Osteocyte (in vitro differentiated cells): ENCODE measurements around the gene GEN1. TPM values are rescaled to one million over a fixed set of nuclear protein-coding genes. Genes with fewer than 3 reads are reported as not detected.

Experiments
- DNase-seq: peaks from one replicate; pipeline ENCODE4 v3.0.0; 2021; ENCODE audit warnings: mixed read lengths; ENCODE audit not compliant: unreplicated experiment; ENCODE audit errors: extremely low spot score
- H3K27ac Mint-ChIP-seq: one replicate; pipeline ENCODE4 v1.8.0; 2021; ENCODE audit warnings: mild to moderate bottlenecking, mixed read lengths; ENCODE audit not compliant: unreplicated experiment
- H3K27me3 Mint-ChIP-seq: one replicate; pipeline ENCODE4 v1.8.0; 2021; ENCODE audit warnings: mixed read lengths; ENCODE audit not compliant: unreplicated experiment
- H3K36me3 Mint-ChIP-seq: one replicate; pipeline ENCODE4 v1.8.0; 2021; ENCODE audit warnings: mixed read lengths; ENCODE audit not compliant: unreplicated experiment
- H3K4me1 Mint-ChIP-seq: one replicate; pipeline ENCODE4 v1.8.0; 2021; ENCODE audit warnings: mixed read lengths; ENCODE audit not compliant: unreplicated experiment
- H3K4me3 Mint-ChIP-seq: one replicate; pipeline ENCODE4 v1.8.0; 2021; ENCODE audit warnings: mild to moderate bottlenecking, moderate library complexity, mixed read lengths; ENCODE audit not compliant: unreplicated experiment
- H3K9me3 Mint-ChIP-seq: one replicate; pipeline ENCODE4 v1.8.0; 2021; ENCODE audit warnings: mixed read lengths; ENCODE audit not compliant: unreplicated experiment
- CTCF ChIP-seq: fragments of 200-600 bp; sonication (generic); IDR thresholded peaks from 2 replicates; pipeline ENCODE4 v1.5.0; 2021; ENCODE audit warnings: antibody characterized with exemption, mild to moderate bottlenecking, moderate library complexity
- total RNA-seq: library from RNA; stranded (reverse); gene quantifications from 2 replicates; pipeline ENCODE4 v1.2.1, GENCODE V29; 2021

The GEN1 gene
- total RNA-seq, 1 donor from 2014 or later: 11.0 TPM

GRCh38 chr2:17752892-17753802 is 791 bp upstream of the GEN1 start:
- H3K4me3 Mint-ChIP-seq: peak overlapping the region; percentile 95
- no peak for TF ChIP-seq CTCF
- no peaks in the 10 kb centered on the region for H3K27me3 Mint-ChIP-seq
- no peaks in the 10 kb centered on the region for H3K9me3 Mint-ChIP-seq
- DNase-seq: peak; percentile 85
- H3K4me1 Mint-ChIP-seq: peaks cover 45% of the 10 kb centered on the region
- no peaks in the 10 kb centered on the region for H3K36me3 Mint-ChIP-seq
- H3K27ac Mint-ChIP-seq: peak overlapping the region; percentile 99

- no peaks in the 10 kb centered on the region for H3K36me3 Mint-ChIP-seq
- TF ChIP-seq CTCF: no peak
- H3K27ac Mint-ChIP-seq: peak overlapping the region; percentile 99
- peak overlapping the region; percentile 95 for H3K4me3 Mint-ChIP-seq
- no peak for DNase-seq
- no peaks in the 10 kb centered on the region for H3K9me3 Mint-ChIP-seq
- no peaks in the 10 kb centered on the region for H3K27me3 Mint-ChIP-seq
- peaks cover 46% of the 10 kb centered on the region for H3K4me1 Mint-ChIP-seq
These were observed 961 bp downstream of the GEN1 start for GRCh38 chr2:17754773-17755425.

- H3K4me1 Mint-ChIP-seq: peaks cover 38% of the 10 kb centered on the region
- H3K4me3 Mint-ChIP-seq: no peak overlapping the region
- H3K27ac Mint-ChIP-seq: no peak overlapping the region
- H3K27me3 Mint-ChIP-seq: no peaks in the 10 kb centered on the region
- H3K36me3 Mint-ChIP-seq: no peaks in the 10 kb centered on the region
- H3K9me3 Mint-ChIP-seq: no peaks in the 10 kb centered on the region
- no peak for TF ChIP-seq CTCF
- no peak for DNase-seq
These were observed 2.7 kb downstream of the GEN1 start for GRCh38 chr2:17756668-17757067.

DNA sequence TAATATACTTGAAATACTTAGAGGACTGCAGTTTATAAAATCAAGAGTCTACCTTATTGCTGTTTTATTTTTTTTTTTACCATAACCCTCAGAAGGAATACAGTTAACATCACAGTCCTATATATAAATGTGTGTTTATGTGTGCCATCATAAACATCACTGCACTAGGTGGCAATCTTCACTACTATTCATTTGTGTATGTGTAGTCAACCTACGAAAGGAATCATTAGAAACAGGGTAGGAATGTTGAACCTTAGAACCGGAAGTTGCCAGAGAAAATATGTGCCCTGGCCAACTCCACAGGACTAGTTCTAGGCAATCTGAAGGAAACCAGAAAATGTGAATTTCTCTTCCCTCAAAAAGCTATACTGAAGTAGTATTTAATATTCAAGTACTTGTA is 3.4 kb downstream of the GEN1 start:
- Mint-ChIP-seq H3K4me3 (no peak overlapping the region), H3K4me1 (peaks cover 31% of the 10 kb centered on the region), H3K27ac (peak overlapping the region; percentile 52), H3K36me3 (no peaks in the 10 kb centered on the region), H3K9me3 (no peaks in the 10 kb centered on the region), H3K27me3 (no peaks in the 10 kb centered on the region)
- TF ChIP-seq CTCF: peak; percentile 12
- DNase-seq: no peak

DNA sequence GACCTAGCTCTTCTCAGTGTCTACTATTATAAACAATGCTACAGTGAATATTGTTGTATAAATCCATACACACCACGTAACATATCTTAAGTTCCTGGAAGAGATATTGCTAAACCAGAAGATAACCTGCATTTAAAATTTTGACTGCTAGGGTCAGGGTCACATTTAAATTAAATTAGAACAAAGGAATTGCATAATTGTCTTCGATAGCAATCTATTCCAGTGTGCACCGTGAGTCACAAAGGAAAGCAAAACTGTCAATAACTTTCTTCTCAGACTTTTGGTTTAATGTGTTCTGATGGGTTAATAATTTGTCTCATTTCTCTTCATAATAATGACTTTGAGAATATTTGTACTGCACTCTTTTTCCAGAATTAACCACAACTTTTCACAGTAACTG is 4.2 kb downstream of the GEN1 start:
- TF ChIP-seq CTCF: no peak
- no peaks in the 10 kb centered on the region for H3K36me3 Mint-ChIP-seq
- H3K9me3 Mint-ChIP-seq: no peaks in the 10 kb centered on the region
- no peak overlapping the region for H3K27ac Mint-ChIP-seq
- H3K4me1 Mint-ChIP-seq: peaks cover 27% of the 10 kb centered on the region
- no peak overlapping the region for H3K4me3 Mint-ChIP-seq
- DNase-seq: no peak
- H3K27me3 Mint-ChIP-seq: no peaks in the 10 kb centered on the region
